Islet of Langerhans (tissue), 1 donor: ENCODE data around the gene ZNF516.
A peak's percentile ranks its signal among the peaks of the same experiment; 100 is the strongest.

Experiments used
- FAIRE-seq: peaks from one replicate; lab custom pipeline; 2011; peaks lifted over from hg19 to GRCh38; lab: Jason Lieb, UNC

Gene ZNF516

GRCh38 chr18:76437910-76438309 is 57.1 kb downstream of the ZNF516 start:
- no peak for FAIRE-seq

GRCh38 chr18:76437011-76437410 is 58.0 kb downstream of the ZNF516 start:
- no peak for FAIRE-seq

DNA sequence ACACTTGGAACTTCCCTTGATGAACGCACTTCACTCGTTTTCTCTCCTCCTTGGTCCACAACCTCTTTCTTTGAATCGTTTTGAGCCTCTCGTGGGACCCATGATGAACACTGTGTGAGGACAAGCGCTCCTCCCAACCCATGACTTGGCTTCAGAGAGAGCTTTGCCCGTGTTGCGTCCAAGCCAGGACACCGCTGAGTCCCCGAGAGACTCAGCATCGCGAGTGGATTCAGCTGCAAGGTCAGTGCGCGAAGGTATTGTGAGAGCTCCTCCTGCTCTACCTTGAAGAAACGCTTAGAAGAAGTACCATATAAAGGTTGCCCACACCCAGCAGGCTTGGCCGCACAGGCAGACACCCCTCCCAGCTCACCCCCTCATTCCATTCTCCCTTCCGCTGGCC is 58.7 kb downstream of the ZNF516 start:
- FAIRE-seq, result no peak

GRCh38 chr18:76435316-76435989 is 59.6 kb downstream of the ZNF516 start:
- FAIRE-seq, result peak; percentile 9

- FAIRE-seq, result no peak
Measured at GRCh38 chr18:76434452-76434851, 60.6 kb downstream of the ZNF516 start.

- no peak for FAIRE-seq
Measured at GRCh38 chr18:76433788-76434187, 61.3 kb downstream of the ZNF516 start.

GRCh38 chr18:76432970-76433767 is 61.9 kb downstream of the ZNF516 start:
- no peak for FAIRE-seq

GRCh38 chr18:76432274-76432755 is 62.7 kb downstream of the ZNF516 start:
- no peak for FAIRE-seq

GRCh38 chr18:76431437-76432273 is 63.4 kb downstream of the ZNF516 start:
- FAIRE-seq, result no peak

DNA sequence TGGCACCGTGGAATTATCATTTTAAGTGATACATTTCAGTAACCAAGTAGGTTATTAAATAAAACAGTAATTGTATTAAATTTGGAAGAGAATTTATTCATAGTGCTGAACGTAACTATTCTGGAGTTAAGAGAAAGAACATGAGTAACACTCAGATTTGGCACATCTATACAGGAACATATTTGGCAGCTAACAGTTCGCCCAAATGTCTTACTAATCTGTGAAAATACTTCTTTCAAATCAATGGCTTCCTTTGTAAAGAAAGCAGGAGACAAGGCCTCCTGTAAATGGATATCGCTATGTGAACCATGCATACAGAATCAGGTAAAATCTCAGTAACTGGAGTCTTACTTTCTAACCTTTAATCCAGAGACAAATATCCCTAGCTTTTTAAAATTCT is 64.4 kb downstream of the ZNF516 start:
- peak; percentile 79 for FAIRE-seq

DNA sequence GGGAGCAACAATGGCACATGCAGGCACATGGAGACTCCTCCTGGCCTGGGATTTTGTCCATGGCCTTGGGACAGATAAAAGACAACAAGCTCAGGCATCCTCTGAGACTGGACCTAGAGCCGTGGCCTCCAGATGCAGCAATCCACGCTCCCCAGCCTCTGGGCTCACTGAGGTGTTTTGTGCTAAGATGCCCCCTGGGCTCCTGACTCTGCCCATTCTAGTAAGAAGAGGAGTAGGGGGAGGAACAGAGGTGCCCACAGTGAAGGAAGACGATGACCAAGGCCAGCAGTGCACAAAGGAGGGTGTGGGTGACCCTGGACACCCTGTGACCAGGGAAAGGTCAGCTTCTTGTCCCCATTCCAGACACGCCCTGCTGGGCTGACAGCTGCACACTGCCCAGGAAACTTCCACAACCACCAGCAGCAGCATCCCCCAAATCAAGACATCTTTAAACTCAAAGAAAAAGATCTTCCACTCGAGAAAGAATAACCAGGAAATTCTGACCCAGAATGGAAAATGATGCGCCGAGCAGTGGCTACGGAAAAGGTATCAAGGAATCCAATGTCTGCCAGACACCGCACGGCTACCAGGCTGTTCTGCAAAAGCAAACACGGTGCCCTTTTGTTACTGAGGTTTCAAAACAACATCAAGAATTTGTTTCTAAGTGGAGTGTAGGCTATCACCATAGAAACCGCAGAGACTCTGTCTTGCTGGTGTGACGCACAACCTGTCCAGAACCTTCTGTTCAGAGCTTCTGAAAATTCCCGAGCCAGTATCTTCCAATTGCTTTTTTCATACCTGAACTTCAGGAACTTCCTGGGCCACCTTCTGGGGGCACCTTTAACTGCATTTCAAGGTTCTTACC is 65.5 kb downstream of the ZNF516 start:
- peak; percentile 93 for FAIRE-seq

- FAIRE-seq, result no peak
Measured at GRCh38 chr18:76428396-76429261, 66.4 kb downstream of the ZNF516 start.

DNA sequence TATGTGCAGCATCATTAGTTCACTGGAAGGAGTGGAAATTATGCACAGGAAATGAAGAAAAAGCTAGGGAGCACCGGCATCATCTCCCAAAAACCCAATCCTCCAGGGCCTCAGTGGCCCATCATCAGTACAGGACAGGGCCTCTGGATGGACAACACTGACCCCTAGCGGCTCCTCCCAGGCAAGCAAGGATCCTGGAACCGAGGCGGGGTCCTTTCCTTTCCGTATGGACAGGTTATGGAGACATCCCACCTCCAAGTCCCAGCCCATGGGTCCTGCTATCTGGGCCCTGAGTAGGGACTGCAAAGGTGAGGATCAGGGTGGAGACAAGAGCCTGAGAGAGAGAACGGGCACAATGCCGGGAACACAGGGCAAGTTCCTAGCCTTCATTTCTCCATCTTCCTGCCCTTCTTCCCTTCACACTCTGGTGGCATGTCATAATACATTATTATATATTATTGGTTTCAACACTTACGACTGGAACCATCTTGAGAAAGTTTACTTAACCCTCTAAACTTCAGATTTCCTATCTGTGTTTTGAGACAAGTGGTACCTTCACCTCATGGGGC is 68.2 kb downstream of the ZNF516 start:
- FAIRE-seq, result no peak

- no peak for FAIRE-seq
Measured at GRCh38 chr18:76425146-76426131, 69.6 kb downstream of the ZNF516 start.

DNA sequence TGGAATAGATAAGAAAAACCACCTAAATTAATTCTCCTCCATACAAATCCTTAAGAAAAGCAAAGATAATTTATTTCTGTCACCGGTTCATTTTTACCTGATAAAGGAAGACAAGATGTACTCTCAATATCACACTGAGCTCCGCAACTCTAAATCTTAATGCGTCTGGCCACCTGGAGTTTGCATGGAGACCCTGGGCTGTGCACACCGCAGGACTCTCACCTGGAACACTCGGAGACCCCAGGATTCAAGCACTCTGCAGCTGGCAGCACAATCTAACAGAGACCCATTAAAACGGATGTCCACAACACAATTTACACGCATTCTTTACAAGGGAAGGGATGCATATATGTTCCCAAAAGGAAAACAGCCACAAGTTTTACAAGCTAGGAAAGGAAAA is 72.2 kb downstream of the ZNF516 start:
- FAIRE-seq, result no peak

DNA sequence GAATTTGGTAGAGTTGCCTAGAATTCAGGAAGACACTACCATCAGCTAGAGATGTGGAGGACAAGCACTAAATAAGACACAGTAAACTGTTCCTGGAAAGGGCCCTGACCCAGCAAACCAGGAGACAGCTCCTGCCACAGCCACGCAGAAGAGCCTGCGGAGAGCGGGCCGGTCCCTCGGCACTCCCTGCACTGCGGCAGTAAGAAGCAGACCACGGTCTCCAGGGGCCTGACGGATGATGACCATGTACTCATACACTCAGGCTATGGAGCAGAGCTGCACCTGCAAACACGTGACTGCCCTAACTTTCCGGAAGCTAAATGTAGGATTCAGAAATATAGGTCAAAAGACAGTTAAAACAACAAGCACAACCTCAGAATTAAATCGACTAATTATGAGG is 72.9 kb downstream of the ZNF516 start:
- FAIRE-seq, result no peak

- FAIRE-seq, result no peak
Measured at GRCh38 chr18:76421685-76422078, 73.4 kb downstream of the ZNF516 start.

DNA sequence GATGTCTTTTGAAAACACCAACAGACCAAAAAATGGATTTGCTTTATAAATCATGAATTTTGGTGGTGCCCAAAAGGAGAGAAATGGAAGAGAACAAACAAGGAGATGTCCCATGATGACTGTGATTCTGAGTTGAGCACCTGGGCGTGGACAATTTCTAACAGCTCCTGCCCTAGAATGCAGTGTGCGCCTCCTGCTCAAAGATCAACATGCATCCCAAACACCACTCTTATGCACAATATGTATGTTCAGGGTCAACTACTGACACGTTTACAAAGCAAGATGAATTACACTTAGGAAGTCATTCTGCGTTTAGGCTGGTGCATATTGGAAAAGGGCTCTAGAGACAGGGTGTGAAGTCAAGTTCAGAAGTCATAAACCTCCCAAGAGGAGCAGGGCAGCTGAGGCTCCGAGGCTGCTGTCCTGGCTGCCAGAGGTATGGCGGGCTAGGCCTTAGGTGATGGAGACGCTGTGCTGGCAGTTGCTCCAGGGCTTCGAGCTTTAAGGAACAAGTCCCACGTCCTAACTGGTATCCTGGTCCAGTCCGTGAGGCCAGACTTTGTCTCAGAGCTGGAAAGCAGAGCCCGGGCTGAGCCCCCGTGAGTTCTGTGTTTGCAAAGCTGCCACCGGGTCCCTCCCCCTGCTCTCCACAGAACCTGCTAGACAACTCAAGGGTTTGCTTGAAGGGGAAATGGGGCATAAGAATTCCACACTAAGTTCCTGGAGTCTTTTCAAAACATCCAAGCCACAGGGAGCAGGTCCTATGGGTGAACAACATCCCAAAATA is 74.0 kb downstream of the ZNF516 start:
- FAIRE-seq, result no peak
